GM19455 (cell line): ENCODE results near the gene HEPN1.

Experiments
- ATAC-seq: cut with Tn5 transposase; IDR thresholded peaks from one replicate; pipeline ENCODE4 v1.9.1; 2021; ENCODE audit not compliant: unreplicated experiment

Gene HEPN1

GRCh38 chr11:124918950-124919349 is at the start of gene HEPN1:
Gene HEPN1 (plus strand): TSS chr11:124919250.
- no peak for ATAC-seq

- ATAC-seq, result no peak
These were observed 49.7 kb upstream of the HEPN1 start for GRCh38 chr11:124869331-124869730.

GRCh38 chr11:124869856-124870387 is 49.1 kb upstream of the HEPN1 start:
- no peak for ATAC-seq

- ATAC-seq, result no peak
These were observed 48.6 kb upstream of the HEPN1 start for GRCh38 chr11:124870430-124870829.

GRCh38 chr11:124872280-124872679 is 46.8 kb upstream of the HEPN1 start:
- no peak for ATAC-seq

- no peak for ATAC-seq
These were observed 46.3 kb upstream of the HEPN1 start for GRCh38 chr11:124872741-124873140.

- no peak for ATAC-seq
These were observed 45.1 kb upstream of the HEPN1 start for GRCh38 chr11:124873951-124874350.

- ATAC-seq, result no peak
These were observed 44.3 kb upstream of the HEPN1 start for GRCh38 chr11:124874571-124875255.

- ATAC-seq, result no peak
These were observed 43.6 kb upstream of the HEPN1 start for GRCh38 chr11:124875401-124875800.

GRCh38 chr11:124875943-124876817 is 42.9 kb upstream of the HEPN1 start:
- ATAC-seq, result peak; percentile 92

GRCh38 chr11:124876818-124877630 is 42.0 kb upstream of the HEPN1 start:
- no peak for ATAC-seq

GRCh38 chr11:124877631-124877909 is 41.5 kb upstream of the HEPN1 start:
- ATAC-seq, result no peak

- no peak for ATAC-seq
These were observed 40.9 kb upstream of the HEPN1 start for GRCh38 chr11:124877910-124878758.

GRCh38 chr11:124878759-124879492 is 40.1 kb upstream of the HEPN1 start:
- no peak for ATAC-seq

- ATAC-seq, result no peak
These were observed 39.4 kb upstream of the HEPN1 start for GRCh38 chr11:124879493-124880289.

GRCh38 chr11:124880290-124880611 is 38.8 kb upstream of the HEPN1 start:
- ATAC-seq, result no peak

- no peak for ATAC-seq
These were observed 38.1 kb upstream of the HEPN1 start for GRCh38 chr11:124880958-124881357.

- no peak for ATAC-seq
These were observed 36.5 kb upstream of the HEPN1 start for GRCh38 chr11:124882339-124883071.
